HepG2 (cell line): Measurements from ENCODE around the gene CYP27B1. TPM values are rescaled to one million over a fixed set of nuclear protein-coding genes. Genes with fewer than 3 reads are reported as not detected.

Source experiments
- ARNTL ChIP-seq: sonication (generic); formaldehyde crosslinking; IDR thresholded peaks from 2 replicates; pipeline ENCODE4 v1.4.0; 2020; ENCODE audit warnings: mild to moderate bottlenecking, missing genetic modification reagents
- EZH2 ChIP-seq: conservative IDR thresholded peaks from 2 replicates; pipeline ENCODE4 v1.6.1; 2012; ENCODE audit warnings: mild to moderate bottlenecking, low read depth, low read length, moderate library complexity
- HDAC6 ChIP-seq: fragments of 200-600 bp; sonication (generic); IDR thresholded peaks from 2 replicates; pipeline ENCODE4 v1.7.0; 2017; ENCODE audit warnings: mild to moderate bottlenecking, antibody characterized with exemption, low read length, low read depth
- KDM1A ChIP-seq: IDR thresholded peaks from 2 replicates; pipeline ENCODE4 v1.6.1; 2016; ENCODE audit warnings: missing compliant biosample characterization
- MZF1 ChIP-seq: sonication (generic); formaldehyde crosslinking; IDR thresholded peaks from 2 replicates; pipeline ENCODE4 v1.8.1; 2023; ENCODE audit warnings: mild to moderate bottlenecking, missing genetic modification reagents, borderline replicate concordance
- NBN ChIP-seq: fragments of 450-650 bp; conservative IDR thresholded peaks from 2 replicates; pipeline ENCODE4 v1.6.1; 2017
- PCBP1 ChIP-seq: fragments of 200-400 bp; formaldehyde crosslinking; IDR thresholded peaks from 2 replicates; pipeline ENCODE4 v1.6.1; 2017; ENCODE audit warnings: mild to moderate bottlenecking, low read depth, low read length, borderline replicate concordance
- PLSCR1 ChIP-seq: sonication (generic); formaldehyde crosslinking; IDR thresholded peaks from 2 replicates; pipeline ENCODE4 v1.5.0; 2020; ENCODE audit warnings: missing genetic modification reagents, mild to moderate bottlenecking, borderline replicate concordance
- POLR2A ChIP-seq, 2 experiments: IDR thresholded peaks; 2 replicates each; pipeline ENCODE4 v1.6.1; 2011; ENCODE audit warnings: low read depth in 2 of 2, low read length in 2 of 2, mild to moderate bottlenecking in 1 of 2, moderate library complexity in 1 of 2; ENCODE audit not compliant: insufficient read depth in 1 of 2
- RORA ChIP-seq: sonication (generic); formaldehyde crosslinking; IDR thresholded peaks from 2 replicates; pipeline ENCODE4 v1.5.0; 2020; ENCODE audit warnings: mild to moderate bottlenecking, missing genetic modification reagents, moderate library complexity
- TEAD3 ChIP-seq: optimal IDR thresholded peaks from 2 replicates; pipeline ENCODE3; 2016; ENCODE audit warnings: borderline replicate concordance
- ZNF205 ChIP-seq: IDR thresholded peaks from 2 replicates; pipeline ENCODE4 v1.6.1; 2018; ENCODE audit warnings: missing biosample characterization, missing genetic modification reagents
- ZNF30 ChIP-seq: sonication (generic); formaldehyde crosslinking; IDR thresholded peaks from 2 replicates; pipeline ENCODE4 v1.5.0; 2020; ENCODE audit warnings: mild to moderate bottlenecking, missing genetic modification reagents
- ZNF614 ChIP-seq: IDR thresholded peaks from 2 replicates; pipeline ENCODE4 v1.6.1; 2018; ENCODE audit warnings: missing biosample characterization, missing genetic modification reagents, inconsistent platforms, borderline replicate concordance
- ZNF792 ChIP-seq: IDR thresholded peaks from 2 replicates; pipeline ENCODE4 v1.6.1; 2016
- polyA plus RNA-seq, 8 experiments: library from polyadenylated mRNA; depleted of rRNA in 3 of 8; stranded (reverse) in 7 of 8; unstranded in 1 of 8; fragments of >200 nt; fragmentation: Illumina TruSeq in 4 of 8; extraction: Trizol in 4 of 8; gene quantifications; 2 replicates each; pipeline versions ENCODE4 v1.2.1 to v1.2.3, GENCODE V29; 2011 to 2016; ENCODE audit warnings: low read depth in 4 of 8, missing spikeins in 1 of 8, mixed read lengths in 1 of 8; ENCODE audit not compliant: insufficient read depth in 1 of 8
- total RNA-seq, 5 experiments: library from RNA; depleted of rRNA; stranded (reverse); fragments of >200 nt; fragmentation: Illumina TruSeq; extraction: Trizol; gene quantifications; 2 replicates each; pipeline ENCODE4 v1.2.3, GENCODE V29; 2016; ENCODE audit warnings: low read depth in 1 of 5
- TF ChIP-seq, protein P1 (sequence below): sonication (generic); formaldehyde crosslinking; IDR thresholded peaks from 2 replicates; pipeline ENCODE4 v1.4.0; 2020; ENCODE audit warnings: low read depth, mild to moderate bottlenecking, missing genetic modification reagents
- TF ChIP-seq, protein P2 (sequence below): sonication (generic); formaldehyde crosslinking; IDR thresholded peaks from 2 replicates; pipeline ENCODE4 v1.4.0; 2020; ENCODE audit warnings: missing genetic modification reagents, borderline replicate concordance
- TF ChIP-seq, protein P3 (sequence below): sonication (generic); formaldehyde crosslinking; IDR thresholded peaks from 2 replicates; pipeline ENCODE4 v1.4.0; 2020; ENCODE audit warnings: missing genetic modification reagents

Gene CYP27B1
- total and polyA plus RNA-seq, 2 of the 13 experiments (the other 11 are each of a cell fraction or from before 2014, with no cell fraction given): 2.3 to 3.0 TPM

GRCh38 chr12:57772429-57773322 lies 5.8 kb upstream of the CYP27B1 start, which contains the start of gene EEF1AKMT3 (continued):
- TF ChIP-seq PLSCR1 (no peak; the same call in 1 of the 2 replicates), ZNF614 (CRISPR knock-in tag) (0 out of 2 replicates have a peak, but pooled peaks have one; percentile 5), ZNF792 (CRISPR knock-in tag) (no peak), HDAC6 (no peak), ARNTL (CRISPR knock-in tag) (no peak), EZH2 (no peak), ZNF30 (CRISPR knock-in tag) (no peak), MZF1 (CRISPR knock-in tag) (0 out of 2 replicates have a peak, but pooled peaks have one; percentile 91), KDM1A (CRISPR knock-in tag) (no peak), PCBP1 (no peak), POLR2A (IDR thresholded peaks at IDR 0.05; ENCODE audit: insufficient read depth in 1 of 2, low read depth in 2 of 2, low read length in 2 of 2) (0 out of 4 replicates have a peak, but pooled peaks of 1 of the 2 experiments have one; percentile 6), RORA (CRISPR knock-in tag) (0 out of 2 replicates have a peak, but pooled peaks have one; percentile 13), ZNF205 (CRISPR knock-in tag) (no peak), NBN (no peak), TEAD3 (CRISPR knock-in tag) (no peak)
- TF ChIP-seq, protein P1, sequence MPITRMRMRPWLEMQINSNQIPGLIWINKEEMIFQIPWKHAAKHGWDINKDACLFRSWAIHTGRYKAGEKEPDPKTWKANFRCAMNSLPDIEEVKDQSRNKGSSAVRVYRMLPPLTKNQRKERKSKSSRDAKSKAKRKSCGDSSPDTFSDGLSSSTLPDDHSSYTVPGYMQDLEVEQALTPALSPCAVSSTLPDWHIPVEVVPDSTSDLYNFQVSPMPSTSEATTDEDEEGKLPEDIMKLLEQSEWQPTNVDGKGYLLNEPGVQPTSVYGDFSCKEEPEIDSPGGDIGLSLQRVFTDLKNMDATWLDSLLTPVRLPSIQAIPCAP (CRISPR knock-in tag): no peak
- TF ChIP-seq, protein P2, sequence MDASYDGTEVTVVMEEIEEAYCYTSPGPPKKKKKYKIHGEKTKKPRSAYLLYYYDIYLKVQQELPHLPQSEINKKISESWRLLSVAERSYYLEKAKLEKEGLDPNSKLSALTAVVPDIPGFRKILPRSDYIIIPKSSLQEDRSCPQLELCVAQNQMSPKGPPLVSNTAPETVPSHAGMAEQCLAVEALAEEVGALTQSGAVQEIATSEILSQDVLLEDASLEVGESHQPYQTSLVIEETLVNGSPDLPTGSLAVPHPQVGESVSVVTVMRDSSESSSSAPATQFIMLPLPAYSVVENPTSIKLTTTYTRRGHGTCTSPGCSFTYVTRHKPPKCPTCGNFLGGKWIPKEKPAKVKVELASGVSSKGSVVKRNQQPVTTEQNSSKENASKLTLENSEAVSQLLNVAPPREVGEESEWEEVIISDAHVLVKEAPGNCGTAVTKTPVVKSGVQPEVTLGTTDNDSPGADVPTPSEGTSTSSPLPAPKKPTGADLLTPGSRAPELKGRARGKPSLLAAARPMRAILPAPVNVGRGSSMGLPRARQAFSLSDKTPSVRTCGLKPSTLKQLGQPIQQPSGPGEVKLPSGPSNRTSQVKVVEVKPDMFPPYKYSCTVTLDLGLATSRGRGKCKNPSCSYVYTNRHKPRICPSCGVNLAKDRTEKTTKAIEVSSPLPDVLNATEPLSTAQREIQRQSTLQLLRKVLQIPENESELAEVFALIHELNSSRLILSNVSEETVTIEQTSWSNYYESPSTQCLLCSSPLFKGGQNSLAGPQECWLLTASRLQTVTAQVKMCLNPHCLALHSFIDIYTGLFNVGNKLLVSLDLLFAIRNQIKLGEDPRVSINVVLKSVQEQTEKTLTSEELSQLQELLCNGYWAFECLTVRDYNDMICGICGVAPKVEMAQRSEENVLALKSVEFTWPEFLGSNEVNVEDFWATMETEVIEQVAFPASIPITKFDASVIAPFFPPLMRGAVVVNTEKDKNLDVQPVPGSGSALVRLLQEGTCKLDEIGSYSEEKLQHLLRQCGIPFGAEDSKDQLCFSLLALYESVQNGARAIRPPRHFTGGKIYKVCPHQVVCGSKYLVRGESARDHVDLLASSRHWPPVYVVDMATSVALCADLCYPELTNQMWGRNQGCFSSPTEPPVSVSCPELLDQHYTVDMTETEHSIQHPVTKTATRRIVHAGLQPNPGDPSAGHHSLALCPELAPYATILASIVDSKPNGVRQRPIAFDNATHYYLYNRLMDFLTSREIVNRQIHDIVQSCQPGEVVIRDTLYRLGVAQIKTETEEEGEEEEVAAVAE (CRISPR knock-in tag): no peak
- TF ChIP-seq, protein P3, sequence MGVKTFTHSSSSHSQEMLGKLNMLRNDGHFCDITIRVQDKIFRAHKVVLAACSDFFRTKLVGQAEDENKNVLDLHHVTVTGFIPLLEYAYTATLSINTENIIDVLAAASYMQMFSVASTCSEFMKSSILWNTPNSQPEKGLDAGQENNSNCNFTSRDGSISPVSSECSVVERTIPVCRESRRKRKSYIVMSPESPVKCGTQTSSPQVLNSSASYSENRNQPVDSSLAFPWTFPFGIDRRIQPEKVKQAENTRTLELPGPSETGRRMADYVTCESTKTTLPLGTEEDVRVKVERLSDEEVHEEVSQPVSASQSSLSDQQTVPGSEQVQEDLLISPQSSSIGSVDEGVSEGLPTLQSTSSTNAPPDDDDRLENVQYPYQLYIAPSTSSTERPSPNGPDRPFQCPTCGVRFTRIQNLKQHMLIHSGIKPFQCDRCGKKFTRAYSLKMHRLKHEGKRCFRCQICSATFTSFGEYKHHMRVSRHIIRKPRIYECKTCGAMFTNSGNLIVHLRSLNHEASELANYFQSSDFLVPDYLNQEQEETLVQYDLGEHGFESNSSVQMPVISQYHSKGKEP (CRISPR knock-in tag): no peak
